ENCODE measurements around the gene MICA.
"Not testable (repeated sequence)": the region's sequence is repeated elsewhere in the genome, so short reads cannot be mapped to it uniquely, and the experiment has no call there.

Gene MICA

GRCh38 chr6:31403283-31404060 is at the start of gene MICA:
Gene MICA, plus strand, starts transcription at chr6:31403595. Its CDS starts 38 bp downstream, at chr6:31403633.
- peak; percentile 38 to 52 for DNase-seq (ENCODE audit: low read depth in 2 of 2)

GRCh38 chr6:31354158-31354863 is 49.1 kb upstream of the MICA start:
- DNase-seq (ENCODE audit: low read depth in 2 of 2) = no peak

- no peak for DNase-seq (ENCODE audit: low read depth in 2 of 2)
Observed at GRCh38 chr6:31354864-31355582, 48.4 kb upstream of the MICA start.

GRCh38 chr6:31355583-31355948 is 47.8 kb upstream of the MICA start:
- no peak for DNase-seq (ENCODE audit: low read depth in 2 of 2)

- no peak for DNase-seq (ENCODE audit: low read depth in 2 of 2)
Observed at GRCh38 chr6:31356216-31356945, 47.0 kb upstream of the MICA start.

- DNase-seq (ENCODE audit: low read depth in 2 of 2) = peak in 1 of 2 donors; percentile 70
Observed at GRCh38 chr6:31356946-31357466, 46.4 kb upstream of the MICA start, which contains the start of gene HLA-B. Gene HLA-B, minus strand, starts transcription at chr6:31357179. Its CDS starts 21 bp downstream, at chr6:31357158.

- no peak for DNase-seq (ENCODE audit: low read depth in 2 of 2)
Observed at GRCh38 chr6:31357886-31358285, 45.5 kb upstream of the MICA start.

GRCh38 chr6:31358302-31358701 is 45.1 kb upstream of the MICA start:
- no peak for DNase-seq (ENCODE audit: low read depth in 2 of 2)

GRCh38 chr6:31359581-31359980 is 43.8 kb upstream of the MICA start:
- no peak for DNase-seq (ENCODE audit: low read depth in 2 of 2)

- no peak for DNase-seq (ENCODE audit: low read depth in 2 of 2)
Observed at GRCh38 chr6:31362751-31363150, 40.6 kb upstream of the MICA start.

- DNase-seq (ENCODE audit: low read depth in 2 of 2) = no peak
Observed at GRCh38 chr6:31363811-31364210, 39.6 kb upstream of the MICA start.

- DNase-seq (ENCODE audit: low read depth in 2 of 2) = no peak
Observed at GRCh38 chr6:31365864-31366263, 37.5 kb upstream of the MICA start.

GRCh38 chr6:31366693-31367470 is 36.5 kb upstream of the MICA start:
- peak; percentile 82 to 85 for DNase-seq (ENCODE audit: low read depth in 2 of 2)

- no peak for DNase-seq (ENCODE audit: low read depth in 2 of 2)
Observed at GRCh38 chr6:31368461-31368860, 34.9 kb upstream of the MICA start.

- DNase-seq (ENCODE audit: low read depth in 2 of 2) = not testable (repeated sequence)
Observed at GRCh38 chr6:31374118-31374517, 29.3 kb upstream of the MICA start.

- DNase-seq (ENCODE audit: low read depth in 2 of 2) = no peak
Observed at GRCh38 chr6:31375699-31376098, 27.7 kb upstream of the MICA start.

GRCh38 chr6:31377029-31377428 is 26.4 kb upstream of the MICA start:
- no peak for DNase-seq (ENCODE audit: low read depth in 2 of 2)

- no peak for DNase-seq (ENCODE audit: low read depth in 2 of 2)
Observed at GRCh38 chr6:31378062-31378720, 25.2 kb upstream of the MICA start.

GRCh38 chr6:31378721-31379103 is 24.7 kb upstream of the MICA start:
- no peak for DNase-seq (ENCODE audit: low read depth in 2 of 2)

- no peak for DNase-seq (ENCODE audit: low read depth in 2 of 2)
Observed at GRCh38 chr6:31379850-31380249, 23.5 kb upstream of the MICA start.

All from stimulated activated CD4-positive, alpha-beta T cell treated with anti-CD3 and anti-CD28 coated beads, Interleukin-1b, Interleukin-23, amount 100 ng/mL, for 1 hour (primary cell).